ENCODE measurements around the gene CLCNKA.
"Not testable (repeated sequence)": the region's sequence is repeated elsewhere in the genome, so short reads cannot be mapped to it uniquely, and the experiment has no call there.

The CLCNKA gene

DNA sequence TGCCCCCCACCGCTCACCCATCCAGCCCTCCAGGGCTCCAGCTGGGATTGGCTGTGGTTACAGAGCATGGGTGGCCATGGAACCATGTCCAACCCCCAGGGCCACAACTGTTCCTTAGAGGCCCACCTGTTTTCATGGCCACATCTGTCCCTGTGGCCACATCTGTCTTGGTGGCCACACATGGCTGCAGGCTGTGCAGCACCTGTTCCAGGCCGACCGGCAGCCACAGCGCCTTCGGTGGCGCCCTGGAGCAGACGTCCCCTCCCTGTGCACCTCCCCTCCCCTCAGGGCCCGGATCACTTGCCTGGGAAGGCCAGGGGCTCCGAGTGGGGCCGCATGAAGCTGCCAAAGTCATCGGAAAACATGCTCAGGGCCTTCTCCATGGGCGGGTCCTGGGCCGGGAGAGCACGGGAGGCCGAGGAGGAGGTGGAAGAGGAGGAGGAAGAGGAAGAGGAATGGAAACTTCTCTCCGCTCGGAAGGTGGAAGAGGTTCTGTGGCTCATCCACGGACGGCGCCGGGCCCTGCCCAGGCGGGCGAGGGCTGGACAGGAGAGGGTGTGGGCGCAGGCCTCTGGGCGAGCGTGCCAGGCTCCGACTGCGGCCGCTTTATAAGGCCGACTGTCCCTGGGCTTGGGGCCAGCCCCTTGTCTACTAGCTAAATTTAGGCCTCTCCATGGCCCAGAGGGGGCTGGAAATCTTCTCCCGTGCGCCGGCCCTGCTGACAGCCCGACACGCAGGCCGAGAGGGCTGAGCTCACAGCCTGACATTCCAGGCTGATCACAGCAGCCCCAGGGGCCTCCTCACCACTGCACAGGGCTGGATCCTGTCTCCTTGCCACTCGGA lies 4.2 kb upstream of the CLCNKA start, which contains the start of gene HSPB7:
Gene HSPB7, minus strand, starts transcription at position 583 of the 843 bp plus-strand sequence. Its CDS starts 80 bp downstream, at position 503.
- DNase-seq (ENCODE audit: low read depth) = peak; percentile 86

DNA sequence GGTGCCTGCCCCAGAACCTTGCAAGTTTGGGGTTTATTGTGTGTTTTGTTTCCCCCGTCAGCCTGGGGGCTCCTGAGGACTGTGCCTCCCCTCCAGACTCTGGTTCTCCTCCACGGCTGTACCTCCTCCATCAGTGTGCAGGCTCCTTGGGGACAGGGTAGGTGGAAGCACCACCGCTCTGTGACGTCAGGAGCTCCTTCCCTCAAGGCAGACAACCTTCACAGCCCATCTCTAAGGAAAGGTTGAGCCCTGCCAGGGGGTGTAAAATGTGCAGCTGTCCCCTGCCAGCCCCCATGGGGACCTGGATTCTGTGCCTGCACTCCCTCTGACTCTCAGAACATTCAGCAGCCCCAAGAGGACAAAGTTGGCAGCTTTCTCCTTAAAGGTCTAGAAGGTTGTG lies 3.5 kb upstream of the CLCNKA start:
- no peak for DNase-seq (ENCODE audit: low read depth)

DNA sequence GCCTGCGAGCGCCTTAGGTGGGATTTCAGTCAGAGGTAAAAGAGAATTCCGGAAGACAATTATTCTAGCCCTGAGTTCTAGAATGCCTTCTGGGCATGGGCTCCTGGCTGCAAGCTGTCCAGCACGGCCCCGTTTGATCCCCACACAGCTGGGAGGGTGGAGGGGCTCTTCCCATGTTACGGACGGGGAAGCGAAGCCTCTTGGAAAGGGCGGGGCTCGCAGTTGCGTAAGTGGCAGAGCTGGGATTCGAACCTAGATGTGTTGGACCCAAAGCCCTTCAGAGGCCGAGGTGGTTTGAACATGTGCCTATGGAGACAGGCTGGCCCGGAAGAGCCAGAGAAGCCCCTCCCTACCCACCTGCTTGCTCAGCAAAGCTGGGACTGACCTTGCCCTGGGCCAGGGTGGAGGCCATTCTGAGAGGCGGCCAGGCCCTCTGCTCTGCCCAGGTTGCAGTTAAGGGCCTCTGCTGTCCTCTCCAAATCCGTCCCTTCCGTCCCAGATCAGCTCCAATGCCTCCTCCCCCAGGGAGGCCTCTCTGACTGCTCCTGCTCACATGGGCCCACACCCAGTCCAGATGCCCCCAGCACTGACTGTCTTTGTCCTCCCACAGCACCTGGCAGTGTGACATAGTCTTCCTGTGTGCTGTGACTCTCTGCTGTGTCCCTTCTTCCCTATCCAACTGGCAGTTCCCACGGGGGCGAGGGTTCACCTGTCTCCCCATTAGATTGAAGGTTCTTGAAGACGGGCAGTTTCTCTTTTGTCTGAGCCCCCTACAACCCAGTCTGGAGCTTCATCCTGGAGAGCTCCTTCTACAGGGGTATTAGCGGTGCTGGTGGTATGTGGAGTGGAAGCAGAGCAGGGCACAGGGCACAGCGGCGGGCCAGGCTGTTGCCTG lies 2.8 kb upstream of the CLCNKA start:
- DNase-seq (ENCODE audit: low read depth) = no peak

DNA sequence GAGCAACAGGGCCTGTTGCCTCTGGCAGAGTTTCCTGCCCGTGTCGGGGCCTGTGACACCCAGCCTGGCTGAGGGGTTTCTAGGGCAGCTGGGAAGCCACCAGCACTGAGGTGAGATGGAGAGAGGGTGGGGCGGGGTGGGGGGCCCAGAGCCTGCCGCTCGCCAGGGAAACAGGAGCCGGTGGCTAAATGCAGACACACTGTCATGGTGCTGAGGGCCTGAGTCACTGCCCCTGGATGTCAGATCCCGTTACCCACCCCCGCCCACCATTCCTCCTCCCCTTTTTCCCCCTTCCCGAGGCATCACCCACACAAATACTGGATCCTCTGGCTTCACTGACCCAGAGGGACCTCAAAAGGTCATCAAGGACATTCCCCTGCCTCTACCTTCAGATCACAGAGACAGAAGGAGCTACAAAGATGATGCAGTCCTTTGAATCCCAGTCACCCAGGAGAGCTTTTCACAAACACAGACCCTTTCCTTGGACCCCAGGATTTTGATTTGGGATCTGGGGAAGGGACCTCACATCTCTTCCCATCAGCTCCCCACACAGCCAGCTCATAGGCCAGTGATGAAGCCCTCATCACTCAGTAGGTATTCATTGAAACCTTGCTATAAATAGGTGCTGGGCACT lies 2.1 kb upstream of the CLCNKA start:
- no peak for DNase-seq (ENCODE audit: low read depth)

DNA sequence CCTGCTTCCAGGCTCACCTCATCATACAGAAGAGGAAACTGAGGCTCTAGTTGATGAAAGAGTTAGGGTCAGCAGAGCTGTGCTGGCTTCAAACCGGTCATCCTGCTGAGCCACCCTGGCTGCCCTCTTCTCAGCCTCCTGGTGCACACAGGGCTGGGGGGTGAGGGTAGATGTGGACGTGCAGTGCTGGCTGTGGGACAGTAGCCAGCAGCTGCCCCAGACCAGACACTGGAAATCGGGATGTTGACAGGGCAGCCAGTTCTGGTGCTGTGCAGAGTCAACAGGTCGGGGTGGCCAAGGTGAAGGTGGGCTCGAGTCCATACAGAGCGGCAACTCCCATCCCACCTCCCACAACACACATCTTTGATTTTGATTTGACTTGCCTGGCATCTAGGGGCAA lies 1.5 kb upstream of the CLCNKA start:
- DNase-seq (ENCODE audit: low read depth) = no peak

DNA sequence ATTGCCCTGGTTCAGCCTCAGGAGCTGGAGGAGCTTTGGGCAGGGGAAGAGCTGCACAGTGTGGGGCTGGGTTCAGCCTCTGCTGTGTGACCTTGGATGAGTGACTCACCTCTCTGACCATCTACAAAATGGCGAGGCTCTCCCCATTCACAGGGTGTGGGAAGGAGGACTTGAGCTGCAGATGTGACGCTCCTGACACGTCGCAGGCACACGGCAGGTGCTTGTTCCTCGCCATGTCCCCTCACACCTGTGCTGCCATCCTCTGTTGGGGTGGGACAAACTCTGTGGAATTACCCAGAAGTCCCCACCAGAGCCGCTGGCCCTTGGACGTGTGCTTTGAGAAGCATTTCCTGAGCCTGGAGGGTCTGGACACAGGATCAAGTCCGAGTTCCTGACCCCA lies 958 bp upstream of the CLCNKA start:
- not testable (repeated sequence) for DNase-seq (ENCODE audit: low read depth)

DNA sequence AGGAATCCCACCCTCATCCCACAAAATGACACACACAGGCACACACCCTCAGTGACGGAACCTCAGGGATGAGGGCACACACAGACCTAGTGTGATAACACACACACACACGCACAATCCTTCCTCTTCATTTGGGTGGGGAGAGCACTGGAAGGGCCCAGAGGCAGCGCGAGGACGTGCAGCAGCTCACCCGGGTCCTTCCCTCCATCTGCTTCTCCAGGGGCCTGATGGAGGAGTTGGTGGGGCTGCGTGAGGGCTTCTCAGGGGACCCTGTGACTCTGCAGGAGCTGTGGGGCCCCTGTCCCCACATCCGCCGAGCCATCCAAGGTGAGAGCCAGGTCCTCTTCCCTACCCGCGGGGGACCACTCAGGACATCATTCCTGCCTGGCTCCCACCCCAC lies 557 bp downstream of the CLCNKA start:
- DNase-seq (ENCODE audit: low read depth) = no peak

DNA sequence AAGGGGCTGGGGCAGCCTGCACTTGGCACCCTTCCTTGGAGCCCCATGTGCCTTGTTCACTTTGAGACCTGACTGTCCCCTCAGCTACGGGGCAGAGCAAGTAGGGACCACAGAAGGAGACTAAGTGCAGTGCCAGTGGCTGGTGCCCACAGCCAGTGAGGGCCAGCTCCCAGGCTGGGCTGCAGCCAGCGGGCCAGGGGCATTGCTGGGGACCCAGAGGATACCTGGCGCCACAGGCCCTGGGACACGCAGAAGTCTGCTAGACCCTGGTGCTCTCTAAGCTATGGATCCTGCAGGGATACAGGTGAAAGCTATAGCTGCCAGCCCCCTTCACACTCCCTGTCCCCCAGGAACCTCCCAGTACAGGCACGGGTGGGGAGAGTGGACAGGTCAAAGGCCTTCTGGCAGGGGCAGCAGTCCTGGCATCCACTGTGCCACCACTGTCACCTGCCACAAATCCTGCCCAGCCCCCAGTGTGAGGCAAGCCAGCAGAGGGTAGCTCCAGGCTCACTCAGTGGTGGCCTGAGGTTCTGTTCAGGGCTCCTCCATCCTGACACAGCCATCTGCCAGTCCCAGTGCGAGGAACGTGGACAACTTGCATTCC lies 1.3 kb downstream of the CLCNKA start:
- DNase-seq (ENCODE audit: low read depth) = no peak

DNA sequence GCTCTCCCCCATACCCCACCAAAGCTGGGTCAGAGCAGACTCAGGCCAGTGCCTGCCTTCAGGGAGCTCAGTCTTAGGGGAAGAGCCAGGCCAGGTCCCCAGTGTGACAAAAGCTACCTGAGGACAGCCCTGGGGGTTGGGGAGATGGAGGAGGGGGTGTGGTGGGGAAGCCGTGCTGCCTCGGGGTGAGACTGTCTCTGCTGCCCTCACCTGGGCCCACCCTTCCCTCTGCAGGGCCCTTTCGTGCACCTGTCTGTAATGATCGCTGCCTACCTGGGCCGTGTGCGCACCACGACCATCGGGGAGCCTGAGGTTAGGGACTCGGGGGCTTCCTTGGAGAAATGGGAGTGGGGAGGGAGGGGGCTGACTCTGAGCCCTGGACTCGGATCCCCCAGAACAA lies 4.5 kb downstream of the CLCNKA start:
- DNase-seq (ENCODE audit: low read depth) = not testable (repeated sequence)

DNA sequence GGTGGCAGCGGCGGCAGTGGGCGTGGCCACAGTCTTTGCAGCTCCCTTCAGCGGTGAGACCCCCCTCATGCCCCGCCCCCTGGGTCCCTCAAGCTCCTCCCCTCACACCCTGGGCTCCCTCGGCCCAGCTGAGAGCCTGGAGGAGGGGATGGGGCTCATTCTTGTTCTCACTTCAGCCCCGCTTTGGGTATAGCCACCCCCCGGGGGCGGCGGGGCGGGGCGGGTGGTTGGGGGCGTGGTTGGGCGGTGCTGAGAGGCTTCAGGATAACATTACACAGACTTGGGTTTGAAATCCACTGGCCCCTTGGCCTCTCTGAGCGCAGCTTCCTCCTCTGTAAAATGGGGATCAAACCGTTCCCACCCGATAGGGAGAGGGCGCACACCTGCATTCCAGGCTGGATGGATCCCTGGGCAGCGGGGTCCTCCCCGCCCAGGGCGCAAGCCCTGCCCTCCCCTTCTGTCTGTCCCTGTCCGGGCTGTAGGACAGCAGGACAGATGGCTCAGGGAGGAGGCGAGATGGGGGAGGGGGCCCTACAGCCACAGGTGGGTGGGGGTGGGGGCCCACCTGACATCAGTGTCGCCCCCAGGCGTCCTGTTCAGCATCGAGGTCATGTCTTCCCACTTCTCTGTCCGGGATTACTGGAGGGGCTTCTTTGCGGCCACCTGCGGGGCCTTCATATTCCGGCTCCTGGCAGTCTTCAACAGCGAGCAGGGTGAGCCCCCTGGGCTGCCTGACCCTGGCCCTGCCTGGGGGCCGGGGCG lies 5.1 kb downstream of the CLCNKA start:
- DNase-seq (ENCODE audit: low read depth) = no peak

DNA sequence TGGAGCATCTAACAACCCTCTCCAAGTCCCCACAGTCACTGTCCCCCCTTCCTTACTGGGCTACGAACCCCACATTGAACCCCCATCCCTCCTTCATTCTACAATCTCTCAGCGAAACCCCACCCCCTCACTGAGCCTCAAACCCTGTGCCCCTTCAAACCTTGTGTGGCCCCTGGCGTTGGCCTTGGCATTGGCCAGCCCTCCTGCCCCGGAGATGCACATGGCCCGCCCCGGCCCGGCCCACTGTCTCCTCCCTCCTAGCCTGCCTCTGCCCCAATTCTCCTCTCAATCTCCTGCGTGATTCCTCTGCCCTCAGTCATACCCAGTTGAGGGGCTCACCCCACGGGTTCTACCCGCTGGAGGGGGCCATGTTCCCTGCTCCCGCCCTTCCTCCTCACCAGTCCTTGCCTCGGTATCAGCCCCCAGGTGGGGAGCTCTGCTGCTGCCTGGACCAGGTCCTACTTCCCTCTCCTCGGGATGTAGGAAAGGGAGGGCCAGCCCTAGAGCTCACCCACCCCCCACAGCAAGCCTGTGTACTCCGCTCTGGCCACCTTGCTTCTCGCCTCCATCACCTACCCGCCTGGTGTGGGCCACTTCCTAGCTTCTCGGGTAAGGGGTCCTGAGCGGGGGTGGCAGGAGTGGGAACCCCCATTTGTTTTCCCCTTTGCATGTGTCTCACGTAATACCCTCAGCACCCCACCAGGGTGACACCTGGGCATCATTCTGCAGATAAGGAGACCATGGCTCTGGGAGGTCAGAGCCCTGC lies 6.6 kb downstream of the CLCNKA start:
- DNase-seq (ENCODE audit: low read depth) = no peak

DNA sequence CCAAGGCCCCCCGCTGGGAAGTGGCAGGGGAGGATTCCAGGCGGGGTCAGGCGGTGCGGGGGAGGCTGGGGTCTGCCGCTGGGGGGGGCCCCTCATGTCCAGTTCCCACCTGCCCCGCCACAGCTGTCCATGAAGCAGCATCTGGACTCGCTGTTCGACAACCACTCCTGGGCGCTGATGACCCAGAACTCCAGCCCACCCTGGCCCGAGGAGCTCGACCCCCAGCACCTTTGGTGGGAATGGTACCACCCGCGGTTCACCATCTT lies 7.1 kb downstream of the CLCNKA start:
- DNase-seq (ENCODE audit: low read depth) = not testable (repeated sequence)

DNA sequence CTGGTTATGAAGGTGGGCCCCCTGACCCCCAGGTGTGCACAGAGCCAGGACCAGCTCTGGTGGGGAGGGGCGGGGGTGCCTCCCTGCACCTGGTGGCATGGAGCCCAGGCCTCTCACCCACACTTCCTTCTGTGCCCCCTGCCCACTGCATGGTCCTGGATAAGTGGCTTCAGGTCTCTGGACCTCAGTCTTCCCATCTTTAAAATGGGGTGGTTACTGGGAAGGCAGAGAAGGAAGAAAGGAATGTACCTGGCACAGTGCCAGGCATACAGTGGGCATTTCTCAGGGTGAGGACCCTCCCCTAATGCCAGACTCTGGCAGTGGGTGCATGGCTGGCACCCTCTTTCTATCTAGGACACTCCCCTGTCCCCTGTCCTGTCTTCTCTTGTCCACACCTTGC lies 7.5 kb downstream of the CLCNKA start:
- no peak for DNase-seq (ENCODE audit: low read depth)

DNA sequence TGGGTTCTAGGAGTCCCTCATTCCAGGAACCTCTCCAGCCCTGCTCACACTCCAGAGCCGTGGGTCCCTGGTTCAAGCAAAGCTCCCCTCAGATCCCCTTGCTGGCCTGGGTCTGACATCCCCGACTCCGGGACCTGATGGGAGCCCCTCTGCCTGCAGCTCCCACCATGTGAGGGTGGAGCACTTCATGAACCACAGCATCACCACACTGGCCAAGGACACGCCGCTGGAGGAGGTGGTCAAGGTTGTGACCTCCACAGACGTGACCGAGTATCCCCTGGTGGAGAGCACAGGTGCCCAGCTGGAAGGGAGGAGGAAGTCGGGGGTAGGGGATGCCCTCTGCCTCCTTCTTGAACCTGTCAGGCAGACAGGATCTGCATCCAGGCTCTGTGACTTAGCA lies 9.7 kb downstream of the CLCNKA start:
- no peak for DNase-seq (ENCODE audit: low read depth)

DNA sequence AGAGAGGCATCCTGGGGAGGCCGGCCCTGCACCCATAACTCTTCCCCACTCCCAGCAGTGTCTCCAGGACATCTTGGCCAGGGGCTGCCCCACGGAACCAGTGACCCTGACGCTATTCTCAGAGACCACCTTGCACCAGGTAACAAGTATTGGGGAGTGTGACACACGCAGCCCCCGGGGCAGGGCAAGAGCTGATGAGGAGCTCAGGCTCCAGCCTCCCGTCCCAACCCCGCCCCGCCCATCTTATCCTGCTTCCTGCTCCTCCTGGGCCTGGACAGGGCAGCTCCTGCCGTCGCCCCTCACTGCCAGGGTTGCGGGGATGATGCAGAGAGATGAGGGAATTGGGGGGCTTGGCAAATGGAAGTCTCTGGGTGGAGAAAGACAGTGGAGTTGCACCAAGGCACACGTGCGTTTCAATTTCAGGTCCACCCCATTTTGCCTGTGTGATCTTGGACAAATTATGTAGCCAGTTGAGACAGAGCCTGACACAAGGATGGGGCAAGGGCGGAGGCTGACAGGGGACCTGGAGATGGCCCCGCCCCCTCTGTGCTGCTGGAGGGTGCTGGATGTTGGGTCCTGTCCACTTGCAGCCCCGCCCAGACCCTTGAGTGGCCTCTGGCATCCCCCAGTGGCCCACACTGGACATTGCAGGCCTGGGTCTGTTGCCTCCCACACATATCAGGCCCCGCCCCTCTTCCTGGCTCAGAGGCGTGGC lies 10.7 kb downstream of the CLCNKA start:
- DNase-seq (ENCODE audit: low read depth) = no peak

DNA sequence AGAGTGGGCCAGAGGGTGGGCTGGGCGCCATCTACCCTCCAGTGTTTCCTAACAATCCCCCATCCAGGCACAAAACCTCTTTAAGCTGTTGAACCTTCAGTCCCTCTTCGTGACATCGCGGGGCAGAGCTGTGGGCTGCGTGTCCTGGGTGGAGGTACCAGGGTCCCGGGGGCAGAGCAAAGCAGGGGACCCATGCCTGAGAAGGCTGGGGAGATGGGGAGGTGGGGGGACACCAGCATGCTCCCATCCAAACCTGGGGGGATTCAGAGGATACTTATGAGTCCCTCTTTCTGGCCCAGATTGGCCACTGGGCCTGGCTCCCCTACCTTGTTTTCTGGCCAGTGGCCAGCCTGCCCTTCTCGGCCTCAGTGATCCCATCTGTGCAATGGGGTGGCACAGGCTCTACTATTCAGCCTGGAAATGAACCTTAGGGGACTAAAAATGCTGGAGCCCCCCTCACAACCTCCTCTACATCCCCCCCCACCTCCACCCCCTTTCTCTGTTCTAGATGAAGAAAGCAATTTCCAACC lies 11.3 kb downstream of the CLCNKA start:
- not testable (repeated sequence) for DNase-seq (ENCODE audit: low read depth)

DNA sequence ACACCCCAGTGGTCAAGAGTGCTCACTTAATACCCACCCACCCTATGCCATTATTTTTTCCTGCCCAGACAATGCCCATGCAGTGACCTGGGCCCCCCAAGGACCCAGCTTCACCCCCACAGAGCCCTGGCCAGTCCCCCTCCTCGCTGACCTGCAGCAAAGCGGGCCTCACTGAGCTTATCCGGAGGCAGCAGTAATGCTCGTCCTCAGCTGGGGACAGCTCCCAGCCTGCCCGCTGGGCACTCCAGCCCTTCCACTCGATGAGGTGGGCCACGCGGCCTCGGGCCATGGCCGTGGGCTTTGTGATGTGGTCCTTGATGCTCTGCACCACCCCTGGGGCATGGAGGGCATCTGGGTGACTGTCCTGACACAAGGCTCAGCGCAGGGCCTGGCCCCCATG lies 14.6 kb downstream of the CLCNKA start:
- DNase-seq (ENCODE audit: low read depth) = not testable (repeated sequence)

DNA sequence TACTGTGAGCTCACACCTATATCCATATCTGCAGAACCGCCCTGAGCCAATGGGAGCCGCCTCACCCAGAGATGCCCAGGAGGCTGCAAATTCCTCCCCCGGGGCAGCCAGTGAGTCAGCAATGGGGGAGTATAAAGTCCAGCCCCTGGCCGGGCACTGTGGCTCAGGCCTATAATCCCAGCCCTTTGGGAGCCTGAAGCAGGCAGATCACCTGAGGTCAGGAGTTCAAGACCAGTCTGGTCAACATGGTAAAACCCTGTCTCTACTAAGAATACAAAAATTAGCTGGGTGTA lies 16.7 kb downstream of the CLCNKA start:
- no peak for DNase-seq (ENCODE audit: low read depth)

DNA sequence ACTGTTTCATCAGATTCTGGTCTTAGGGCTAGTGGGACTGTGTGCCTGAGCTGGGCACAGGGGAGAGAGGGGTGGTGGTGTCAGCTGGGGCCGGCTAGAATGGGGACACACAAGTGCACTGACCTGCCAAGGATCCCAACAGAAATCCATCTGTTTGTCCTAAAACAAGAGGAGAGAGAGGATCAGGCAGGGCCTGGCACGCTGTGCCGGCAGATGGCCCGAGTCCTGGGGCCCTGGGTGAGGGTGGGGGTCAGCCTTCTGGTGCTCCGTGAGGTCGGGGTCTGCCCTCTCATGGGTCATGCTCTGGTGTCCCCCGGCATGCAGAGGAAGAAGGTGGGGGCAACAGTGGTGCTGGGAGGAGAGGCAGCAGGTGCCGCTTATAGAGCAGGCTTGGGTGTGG lies 18.0 kb downstream of the CLCNKA start:
- DNase-seq (ENCODE audit: low read depth) = not testable (repeated sequence)

DNA sequence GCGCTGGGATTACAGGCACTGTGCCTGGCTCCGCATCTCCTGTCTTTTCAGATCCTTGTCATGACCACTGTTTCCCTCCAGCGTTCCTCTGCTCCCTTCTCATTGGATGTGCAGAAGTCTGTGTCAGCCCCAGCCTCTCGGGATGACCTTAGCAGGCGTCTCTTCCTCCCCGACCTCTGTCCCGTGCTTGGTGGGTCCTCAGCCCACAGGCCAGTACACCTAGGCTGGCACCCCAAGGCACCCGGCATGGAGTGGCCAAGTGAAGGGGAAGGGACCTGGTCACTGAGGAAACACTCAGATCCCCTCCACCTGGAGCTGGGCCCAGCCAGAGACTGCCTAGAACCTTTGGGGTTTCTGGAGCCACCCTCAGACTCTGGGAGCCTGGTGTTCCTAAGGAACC lies 19.4 kb downstream of the CLCNKA start:
- DNase-seq (ENCODE audit: low read depth) = no peak

Measured in GM04503 (cell line).